DND-41 (cell line): ENCODE measurements around the gene ASXL2.

Experiments used
- EZH2 ChIP-seq: IDR thresholded peaks from 3 replicates; pipeline ENCODE4 v1.6.1; 2012; ENCODE audit warnings: borderline replicate concordance, low read depth, mild to moderate bottlenecking, moderate library complexity, low read length, inconsistent platforms; ENCODE audit not compliant: severe bottlenecking
- TF ChIP-seq, protein P1 (sequence below): IDR thresholded peaks from 2 replicates; pipeline ENCODE4 v1.5.1; 2012; ENCODE audit warnings: borderline replicate concordance, low read length, moderate library complexity, mild to moderate bottlenecking; ENCODE audit not compliant: poor library complexity, severe bottlenecking; ENCODE audit errors: extremely low read depth

DNA sequence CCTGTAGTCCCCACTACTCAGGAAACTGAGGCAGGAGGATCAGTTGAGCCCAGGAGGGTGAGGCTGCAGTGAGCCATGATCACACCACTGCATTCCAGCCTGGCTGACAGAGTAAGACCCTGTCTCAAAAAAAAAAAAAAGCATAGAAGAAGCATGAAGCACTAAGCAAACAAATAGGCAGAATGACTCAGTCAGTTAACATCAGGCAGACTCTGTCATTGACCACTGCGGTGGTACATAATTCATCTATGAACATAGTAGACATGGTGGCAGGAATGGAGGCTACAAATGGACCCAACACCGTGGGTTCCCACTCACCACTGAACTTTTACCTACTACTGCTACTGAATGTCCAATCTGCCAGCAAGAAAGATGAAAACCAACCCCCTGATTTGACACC lies 7.6 kb upstream of the ASXL2 start:
- TF ChIP-seq EZH2: no peak
- TF ChIP-seq, protein P1, sequence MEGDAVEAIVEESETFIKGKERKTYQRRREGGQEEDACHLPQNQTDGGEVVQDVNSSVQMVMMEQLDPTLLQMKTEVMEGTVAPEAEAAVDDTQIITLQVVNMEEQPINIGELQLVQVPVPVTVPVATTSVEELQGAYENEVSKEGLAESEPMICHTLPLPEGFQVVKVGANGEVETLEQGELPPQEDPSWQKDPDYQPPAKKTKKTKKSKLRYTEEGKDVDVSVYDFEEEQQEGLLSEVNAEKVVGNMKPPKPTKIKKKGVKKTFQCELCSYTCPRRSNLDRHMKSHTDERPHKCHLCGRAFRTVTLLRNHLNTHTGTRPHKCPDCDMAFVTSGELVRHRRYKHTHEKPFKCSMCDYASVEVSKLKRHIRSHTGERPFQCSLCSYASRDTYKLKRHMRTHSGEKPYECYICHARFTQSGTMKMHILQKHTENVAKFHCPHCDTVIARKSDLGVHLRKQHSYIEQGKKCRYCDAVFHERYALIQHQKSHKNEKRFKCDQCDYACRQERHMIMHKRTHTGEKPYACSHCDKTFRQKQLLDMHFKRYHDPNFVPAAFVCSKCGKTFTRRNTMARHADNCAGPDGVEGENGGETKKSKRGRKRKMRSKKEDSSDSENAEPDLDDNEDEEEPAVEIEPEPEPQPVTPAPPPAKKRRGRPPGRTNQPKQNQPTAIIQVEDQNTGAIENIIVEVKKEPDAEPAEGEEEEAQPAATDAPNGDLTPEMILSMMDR: no peak
